Right forelimb (tissue), 1 donor: Measurements from ENCODE around the gene SNX8.
"Not testable (repeated sequence)": the region's sequence is repeated elsewhere in the genome, so short reads cannot be mapped to it uniquely, and the experiment has no call there.

Experiments
- DNase-seq: peaks from one replicate; pipeline ENCODE4 v3.0.0-alpha.2; 2018

Gene SNX8

DNA sequence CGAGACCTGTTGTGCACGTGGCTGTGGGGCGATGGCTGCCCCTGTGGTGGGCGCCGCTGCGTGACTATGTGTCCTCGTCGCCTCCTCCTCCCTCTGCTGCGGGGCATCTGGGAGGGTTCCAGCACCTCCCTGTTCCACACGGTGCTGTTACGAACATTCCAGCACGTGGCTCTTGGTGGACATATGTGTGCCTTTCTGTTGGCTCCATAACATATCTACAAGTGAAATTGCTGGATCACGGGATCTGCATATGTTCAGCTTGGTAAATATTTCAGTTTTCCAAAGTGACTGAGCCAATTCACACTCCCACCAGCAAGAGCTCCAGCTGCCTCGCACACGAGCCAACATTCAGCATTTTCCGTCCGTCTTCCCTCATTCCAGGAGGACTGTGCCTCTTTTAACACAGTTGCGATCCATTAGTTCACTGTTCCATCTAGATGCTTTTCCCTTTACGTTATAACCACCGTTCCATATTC lies 25.1 kb downstream of the SNX8 start:
- DNase-seq, result peak; percentile 86

- DNase-seq, result no peak
Observed at GRCh38 chr7:2288503-2288902, 25.7 kb downstream of the SNX8 start.

DNA sequence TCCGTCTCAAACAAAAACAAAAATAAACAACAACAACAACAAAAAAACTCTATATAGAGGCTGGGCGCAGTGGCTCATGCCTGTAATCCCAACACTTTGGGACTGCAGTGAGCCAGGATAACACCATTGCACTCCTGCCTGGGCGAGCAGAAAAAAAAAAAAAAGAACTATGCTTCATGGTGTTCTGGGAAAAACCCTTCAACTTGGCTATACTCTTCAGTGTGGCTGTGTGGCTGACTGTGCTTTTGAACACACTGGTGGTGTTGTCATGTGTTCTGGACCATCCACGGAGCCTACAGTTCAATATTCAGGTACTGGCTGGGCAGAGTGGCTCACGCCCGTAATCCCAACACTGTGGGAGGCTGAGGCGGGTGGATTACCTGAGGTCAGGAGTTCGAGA lies 26.5 kb downstream of the SNX8 start:
- no peak for DNase-seq

DNA sequence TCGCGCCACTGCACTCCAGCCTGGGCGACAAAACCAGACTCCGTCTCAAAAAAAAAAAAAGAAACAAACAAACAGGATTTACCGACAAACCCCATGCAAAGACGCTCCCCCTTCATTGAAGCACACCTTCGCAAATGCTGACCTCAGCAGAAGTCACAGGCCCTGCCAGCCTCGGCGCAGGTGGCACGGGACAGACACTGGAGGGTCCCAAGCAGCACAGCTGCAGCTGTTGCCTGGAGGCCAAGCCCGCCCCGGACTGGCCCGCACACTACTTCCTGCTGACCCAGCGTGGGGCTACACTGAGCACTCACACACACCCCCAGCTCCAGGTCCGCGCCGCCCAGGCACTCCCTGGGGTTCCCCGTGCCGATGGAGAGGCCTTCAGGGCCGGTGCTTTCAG lies 31.2 kb downstream of the SNX8 start:
- no peak for DNase-seq

DNA sequence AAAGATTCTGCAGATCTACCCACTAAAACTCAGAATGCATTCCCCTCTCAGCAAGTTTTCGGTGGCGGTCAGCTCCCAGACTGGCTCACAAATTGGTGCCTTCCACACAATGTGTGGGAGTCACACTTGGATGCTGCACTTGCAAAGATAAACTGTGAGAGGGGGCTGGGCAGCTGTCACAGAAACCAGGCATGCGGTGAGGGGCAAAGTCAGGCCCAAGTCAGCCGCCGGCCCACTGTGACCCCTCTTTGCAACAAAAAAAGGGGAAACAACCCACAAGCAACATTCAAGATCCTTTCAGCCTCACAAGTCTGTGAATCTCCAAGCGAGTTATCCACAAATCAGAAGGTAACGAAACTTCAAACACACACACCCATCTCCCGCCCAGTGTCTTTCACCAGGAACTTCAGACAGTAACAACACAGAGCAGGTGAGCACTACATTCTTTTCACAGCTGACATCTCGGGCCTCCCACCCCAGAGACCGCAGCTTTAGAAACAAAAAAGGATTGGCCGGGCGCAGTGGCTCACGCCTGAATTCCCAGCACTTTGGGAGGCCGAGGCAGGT lies 32.0 kb downstream of the SNX8 start:
- DNase-seq, result no peak

DNA sequence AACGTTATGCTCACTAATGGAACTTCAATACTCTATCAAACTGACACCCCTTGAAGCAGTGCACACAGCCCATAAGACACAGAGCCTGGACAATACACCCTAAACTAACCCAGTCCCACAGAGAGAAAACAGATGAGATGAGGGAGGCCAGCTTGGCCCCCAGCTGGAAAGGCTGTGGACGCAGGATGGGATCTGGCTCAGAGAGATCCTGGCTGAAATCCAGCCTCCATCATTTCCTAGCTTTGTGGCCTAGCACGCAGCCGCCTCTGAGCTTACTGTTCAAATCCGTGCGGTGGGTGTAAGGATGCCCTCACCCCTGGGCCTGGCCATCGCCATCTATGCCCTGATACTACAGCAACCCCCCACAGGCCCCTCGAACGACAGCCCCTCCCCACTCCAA lies 32.7 kb downstream of the SNX8 start:
- peak; percentile 71 for DNase-seq

DNA sequence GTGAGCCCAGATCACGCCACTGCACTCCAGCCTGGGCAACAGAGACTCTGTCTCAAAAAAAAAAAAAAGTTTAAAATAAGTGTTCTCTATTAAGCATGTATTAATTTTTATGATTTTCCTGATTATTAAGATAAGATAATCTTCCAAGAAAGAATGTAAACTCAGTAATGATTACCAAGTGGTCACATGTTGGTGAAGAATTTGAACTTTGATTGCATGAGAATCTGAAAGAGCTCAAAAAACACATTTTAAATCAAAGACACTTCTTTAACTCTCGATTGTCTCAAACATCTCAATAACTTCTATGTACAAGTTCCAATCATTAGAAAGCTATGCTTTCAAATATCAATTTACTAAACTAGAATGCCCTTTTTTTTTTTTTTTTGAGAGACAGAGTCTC lies 33.8 kb downstream of the SNX8 start:
- no peak for DNase-seq

DNA sequence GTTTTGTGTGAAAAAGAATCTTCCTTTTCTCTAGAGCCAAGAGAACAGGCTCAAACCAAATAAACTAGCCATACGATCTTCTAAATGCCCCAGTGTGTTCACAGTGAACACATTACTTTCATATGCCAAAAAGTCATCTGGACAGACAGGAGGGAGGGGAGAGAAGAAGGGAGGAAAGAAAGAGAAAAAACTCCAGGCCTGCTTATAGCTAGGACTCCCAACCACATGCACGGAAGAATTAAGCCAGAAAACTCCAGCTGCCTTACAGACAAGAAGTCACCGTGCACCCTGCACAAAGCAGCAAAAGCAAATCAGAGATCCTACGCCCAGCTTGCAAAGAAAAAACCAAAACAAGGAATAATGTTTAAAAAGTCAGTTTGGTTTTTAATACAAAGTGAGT lies 34.3 kb downstream of the SNX8 start:
- no peak for DNase-seq

DNA sequence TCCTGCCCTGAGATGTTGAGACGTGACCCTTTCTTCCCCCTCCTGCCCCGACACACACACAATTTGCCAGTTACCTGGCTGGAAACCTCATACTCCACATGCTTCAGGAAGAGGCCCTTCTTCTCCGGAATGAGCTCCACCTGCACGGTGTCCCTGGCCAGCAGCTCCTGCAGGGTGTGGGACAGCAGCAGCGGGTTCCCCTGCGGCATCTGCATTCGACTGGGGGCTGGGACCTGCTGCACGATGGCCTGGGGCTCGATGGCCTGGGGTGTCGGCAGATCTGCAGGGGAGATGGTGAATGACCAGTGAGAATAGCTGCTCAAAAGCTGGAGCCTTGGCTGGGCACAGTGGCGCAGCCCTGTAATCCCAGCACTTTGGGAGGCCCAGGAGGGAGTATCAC lies 36.2 kb downstream of the SNX8 start:
- DNase-seq, result no peak

DNA sequence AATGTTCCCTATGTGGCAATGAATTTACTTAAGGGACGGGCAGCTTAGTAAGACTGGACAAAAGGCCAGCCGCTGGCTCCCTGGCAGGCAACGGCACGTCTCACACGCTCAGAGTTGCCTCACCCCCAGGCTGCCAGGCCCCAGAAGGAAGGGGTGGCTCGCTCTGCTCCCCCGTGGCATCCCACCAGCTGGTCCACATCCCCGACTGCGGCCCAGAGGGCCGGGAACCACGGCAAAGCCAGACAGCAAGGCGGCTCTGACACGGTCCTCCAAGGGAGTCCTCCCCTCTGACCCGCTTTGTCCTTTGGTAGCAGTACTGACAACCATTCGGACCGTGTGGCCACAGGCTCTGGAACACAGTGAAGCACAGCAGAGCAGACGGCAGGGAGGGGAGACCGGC lies 38.1 kb downstream of the SNX8 start:
- DNase-seq, result no peak

GRCh38 chr7:2275101-2275500 lies 39.1 kb downstream of the SNX8 start:
- no peak for DNase-seq

DNA sequence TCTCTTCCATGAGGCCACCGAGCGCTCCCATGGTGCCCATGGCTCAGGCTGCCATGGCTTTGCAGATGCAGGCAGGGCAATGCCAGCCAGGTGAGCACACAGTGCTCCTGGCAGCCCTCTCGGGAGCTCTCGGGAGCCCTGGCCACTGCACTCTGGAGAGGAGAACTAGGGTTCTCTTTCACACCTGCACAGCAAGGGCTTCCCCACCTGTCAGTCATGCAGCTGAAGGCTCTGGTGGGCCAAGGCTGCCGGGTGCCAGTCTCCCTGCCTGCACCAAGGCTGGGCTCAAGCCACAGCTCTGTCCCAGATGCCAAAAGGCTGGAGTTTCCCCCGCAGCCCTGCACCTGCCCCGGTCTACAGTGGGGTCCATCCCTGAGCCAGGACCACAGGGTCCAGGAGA lies 39.6 kb downstream of the SNX8 start:
- DNase-seq, result no peak

- DNase-seq, result no peak
Observed at GRCh38 chr7:2273866-2274265, 40.4 kb downstream of the SNX8 start.

GRCh38 chr7:2272031-2272430 lies 42.2 kb downstream of the SNX8 start:
- DNase-seq, result no peak

DNA sequence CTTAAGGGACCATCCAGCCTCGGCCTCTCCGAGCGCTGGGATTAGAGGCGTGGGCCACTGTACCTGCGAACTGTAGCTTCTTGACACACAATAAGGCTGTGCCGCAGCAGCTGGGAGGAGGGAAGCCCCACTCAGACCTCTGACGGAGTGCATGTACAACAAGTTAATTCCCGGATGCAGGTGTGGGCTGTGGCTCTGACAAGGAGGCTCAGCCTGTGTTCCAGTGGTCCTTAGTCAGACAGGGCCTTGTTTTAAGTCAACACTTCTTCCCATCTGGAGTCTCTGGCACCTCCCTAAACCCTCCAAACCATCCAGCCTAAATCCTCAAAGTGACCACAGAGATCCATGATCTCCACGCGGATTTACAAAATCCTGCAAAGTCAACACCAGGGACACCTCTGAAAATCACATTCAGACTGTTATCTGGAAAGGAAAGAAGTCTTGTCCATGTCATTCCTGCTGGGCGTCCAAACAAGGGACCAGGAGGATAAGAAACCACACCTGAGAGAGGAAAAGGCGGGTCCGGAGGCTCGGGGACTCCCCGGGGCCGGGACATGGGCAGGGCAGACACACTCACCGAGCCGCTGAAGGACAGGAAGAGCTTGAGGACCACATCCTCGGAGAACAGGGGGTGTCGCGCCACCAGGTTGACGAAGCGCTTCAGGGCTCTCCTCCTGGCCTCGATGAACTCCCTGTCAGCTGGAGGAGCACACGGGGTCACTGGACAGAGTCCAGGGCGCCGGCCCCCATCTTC lies 42.8 kb downstream of the SNX8 start:
- DNase-seq, result no peak

DNA sequence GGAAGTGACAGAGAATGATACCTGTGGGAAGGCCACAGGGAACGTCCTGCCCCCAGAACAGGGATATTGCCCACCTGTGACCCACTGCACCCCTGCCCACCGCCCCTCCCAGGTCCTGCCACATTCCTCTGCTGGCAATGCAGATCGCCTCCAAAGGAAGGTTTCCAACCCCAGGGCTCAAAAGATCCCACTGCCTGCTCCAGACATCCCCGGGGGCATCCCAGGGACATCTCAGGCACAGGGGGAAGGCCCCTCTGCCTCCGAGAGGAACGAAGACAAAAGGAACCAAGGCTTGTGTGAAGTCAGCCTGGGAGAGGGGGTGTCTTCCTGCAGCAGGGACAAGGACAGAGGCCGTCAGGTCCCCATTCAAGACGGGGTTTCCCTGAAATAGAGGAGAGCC lies 43.7 kb downstream of the SNX8 start:
- no peak for DNase-seq

DNA sequence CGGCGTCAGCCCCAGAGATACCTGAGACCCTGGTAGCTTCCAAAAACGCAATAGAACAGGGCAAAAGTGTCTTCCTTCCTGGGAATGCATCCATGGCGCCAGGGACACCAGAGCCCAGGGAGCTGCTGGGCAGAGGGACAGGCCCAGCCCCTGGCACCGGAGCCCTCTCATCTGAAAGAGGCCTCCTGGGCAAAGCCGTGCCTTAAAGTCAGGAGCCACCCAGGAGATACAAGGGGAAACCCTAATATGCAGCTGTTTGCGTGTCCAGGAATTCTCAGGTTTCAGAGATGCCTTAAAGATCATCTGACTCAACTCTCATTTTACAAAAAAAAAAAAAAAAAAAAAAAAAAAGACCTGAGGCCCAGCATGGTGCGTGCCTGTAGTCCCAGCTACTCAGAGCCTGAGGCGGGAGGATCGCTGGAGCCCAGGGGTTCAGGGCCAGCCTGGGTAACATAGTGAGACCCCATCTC lies 44.2 kb downstream of the SNX8 start:
- DNase-seq, result no peak

- not testable (repeated sequence) for DNase-seq
Observed at GRCh38 chr7:2269089-2269990, 44.9 kb downstream of the SNX8 start.

DNA sequence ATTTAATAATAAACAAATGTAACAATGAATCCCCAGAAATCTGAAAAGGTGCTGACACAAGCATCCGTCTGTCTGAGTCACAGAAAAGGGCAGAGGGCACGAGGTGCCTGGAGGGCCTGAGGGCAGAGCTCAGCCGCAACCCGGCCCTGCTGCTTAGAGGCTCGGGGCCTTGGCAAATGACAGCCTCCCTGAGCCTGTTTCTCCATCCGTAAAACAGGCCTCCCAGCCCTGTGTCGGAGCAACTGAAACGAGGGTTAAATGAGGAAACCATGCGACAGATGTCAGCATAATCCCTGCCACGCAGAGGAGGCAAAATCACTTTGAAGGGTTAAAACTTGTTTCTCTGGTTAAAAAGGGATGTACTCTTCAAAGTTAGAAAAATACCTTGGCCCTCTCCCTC lies 47.3 kb downstream of the SNX8 start:
- DNase-seq, result no peak

DNA sequence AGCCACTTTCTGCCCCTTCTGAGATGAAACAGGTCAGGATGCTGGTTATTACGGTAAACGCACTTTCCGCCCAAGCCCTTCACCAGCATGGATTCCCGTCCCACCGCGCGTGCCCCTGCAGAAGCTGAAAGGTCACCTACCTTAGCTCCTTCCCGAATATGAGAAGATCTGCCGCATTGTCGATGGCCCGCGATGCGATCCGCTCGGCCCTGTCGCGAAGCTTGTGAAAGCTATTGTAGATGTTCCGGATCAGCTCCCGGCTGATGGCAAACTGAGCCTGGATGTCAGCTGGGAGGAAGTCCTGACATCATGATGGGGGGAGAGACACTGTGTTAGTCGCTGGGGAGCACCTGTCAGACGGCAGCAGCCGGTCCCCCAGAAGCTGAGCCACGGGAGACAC lies 50.1 kb downstream of the SNX8 start:
- DNase-seq, result no peak

GRCh38 chr7:2263176-2263575 lies 51.1 kb downstream of the SNX8 start:
- no peak for DNase-seq

GRCh38 chr7:2261611-2262010 lies 52.6 kb downstream of the SNX8 start:
- no peak for DNase-seq

- no peak for DNase-seq
Observed at GRCh38 chr7:2260820-2261219, 53.4 kb downstream of the SNX8 start.

DNA sequence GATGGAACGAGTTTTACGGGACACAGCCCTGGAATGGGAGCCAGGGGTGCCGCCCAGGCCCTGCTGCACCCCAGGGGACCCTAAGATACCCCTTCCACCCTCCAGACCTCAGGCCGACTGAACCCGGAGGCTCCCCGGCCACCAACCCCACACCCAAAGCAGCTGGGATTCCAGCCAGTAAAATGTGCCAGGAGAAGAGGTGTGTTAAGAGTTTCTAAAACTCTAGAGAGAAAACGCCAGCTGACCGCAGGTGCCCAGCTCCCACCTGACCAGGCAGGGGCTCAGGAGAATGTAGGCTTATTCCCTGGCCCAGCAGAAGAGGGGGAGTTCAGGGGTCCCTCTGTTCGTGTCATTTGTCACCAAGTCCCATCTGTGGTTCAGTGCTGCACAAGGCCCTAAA lies 54.8 kb downstream of the SNX8 start:
- no peak for DNase-seq
